Smooth muscle cell (in vitro differentiated cells): Measurements from ENCODE around the gene ANKHD1. TPM values are rescaled to one million over a fixed set of nuclear protein-coding genes. Genes with fewer than 3 reads are reported as not detected.

ENCODE experiments used
- DNase-seq: peaks from one replicate; lab custom pipeline; 2025; ENCODE audit not compliant: unreplicated experiment; lab: John Stamatoyannopoulos, UW
- H2AFZ ChIP-seq: fragments of 200-600 bp; sonication (generic); 2 replicates; pipeline ENCODE4 v1.6.0; 2016; ENCODE audit warnings: antibody characterized with exemption, low read depth, mild to moderate bottlenecking
- H3F3A ChIP-seq: fragments of 200-600 bp; sonication (generic); 2 replicates; pipeline ENCODE4 v1.6.0; 2017; ENCODE audit warnings: antibody characterized with exemption, low read depth
- H3K27ac ChIP-seq: fragments of 200-600 bp; sonication (generic); 2 replicates; pipeline ENCODE4 v1.5.1; 2016; ENCODE audit warnings: low read depth, mild to moderate bottlenecking
- H3K27me3 ChIP-seq: fragments of 200-600 bp; sonication (generic); 2 replicates; pipeline ENCODE4 v1.6.1; 2016; ENCODE audit warnings: low read depth, mild to moderate bottlenecking
- H3K36me3 ChIP-seq: fragments of 200-600 bp; sonication (generic); 2 replicates; pipeline ENCODE4 v1.5.1; 2016; ENCODE audit warnings: low read depth
- H3K4me1 ChIP-seq: fragments of 200-600 bp; sonication (generic); 2 replicates; pipeline ENCODE4 v1.5.1; 2016; ENCODE audit warnings: low read depth
- H3K4me2 ChIP-seq: fragments of 200-600 bp; sonication (generic); 2 replicates; pipeline ENCODE4 v1.6.0; 2016; ENCODE audit warnings: mild to moderate bottlenecking
- H3K4me3 ChIP-seq: fragments of 200-600 bp; sonication (generic); 2 replicates; pipeline ENCODE4 v1.5.1; 2016; ENCODE audit warnings: mild to moderate bottlenecking
- H3K79me2 ChIP-seq: fragments of 200-600 bp; sonication (generic); 2 replicates; pipeline ENCODE4 v1.6.0; 2016; ENCODE audit warnings: low read depth, mild to moderate bottlenecking
- H3K9ac ChIP-seq: fragments of 200-600 bp; sonication (generic); 2 replicates; pipeline ENCODE4 v1.6.0; 2016; ENCODE audit warnings: low read depth
- H3K9me3 ChIP-seq: fragments of 200-600 bp; sonication (generic); replicated peaks from 2 replicates; pipeline ENCODE4 v1.5.1; 2016; ENCODE audit warnings: low read depth
- H4K20me1 ChIP-seq: fragments of 200-600 bp; sonication (generic); 2 replicates; pipeline ENCODE4 v1.6.0; 2016; ENCODE audit warnings: low read depth
- WGBS: methylation state at CpG from one replicate; pipeline ENCODE4 v1.1.7; 2016; ENCODE audit warnings: low lambda C conversion rate; 5-methylcytosine and 5-hydroxymethylcytosine counted together
- polyA plus RNA-seq: library from polyadenylated mRNA; unstranded; fragments of >200 nt; fragmentation: Nextera tagmentation; extraction: Ambion mirVana; gene quantifications from 2 replicates; pipeline ENCODE4 v1.2.1, GENCODE V29; 2016
- total RNA-seq: library from RNA; depleted of rRNA; stranded (reverse); fragments of >200 nt; gene quantifications from 2 replicates; pipeline ENCODE4 v1.2.3, GENCODE V29; 2014
- TF ChIP-seq, protein P1 (sequence below): fragments of 200-600 bp; sonication (generic); IDR thresholded peaks from 2 replicates; pipeline ENCODE4 v1.5.1; 2017; ENCODE audit warnings: borderline replicate concordance, mild to moderate bottlenecking, antibody characterized with exemption; ENCODE audit not compliant: insufficient read depth, poor library complexity, severe bottlenecking

ANKHD1 gene
- total and polyA plus RNA-seq, 2 experiments from 2014 or later = 37.9 to 56.1 TPM

DNA sequence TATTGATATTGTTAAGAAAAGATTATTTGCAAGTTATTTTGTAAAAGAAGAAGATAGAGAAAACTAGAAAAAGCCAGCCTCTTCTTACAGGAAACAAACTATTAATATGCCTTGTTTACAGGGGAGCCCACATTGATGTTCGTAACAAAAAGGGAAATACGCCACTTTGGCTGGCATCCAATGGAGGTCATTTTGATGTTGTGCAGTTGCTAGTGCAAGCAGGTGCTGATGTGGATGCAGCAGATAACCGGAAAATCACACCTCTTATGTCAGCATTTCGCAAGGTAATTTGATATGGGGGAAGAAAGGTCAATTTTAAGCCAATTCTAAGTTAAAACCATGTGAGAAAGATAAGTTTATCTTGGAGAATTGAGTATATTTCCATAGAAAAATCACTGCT lies 108.3 kb downstream of the ANKHD1 start:
- no peaks in the 10 kb centered on the region for H3F3A ChIP-seq
- no peak overlapping the region for H3K4me2 ChIP-seq
- no peak overlapping the region for H3K27ac ChIP-seq
- no peak overlapping the region for H3K4me3 ChIP-seq
- H3K9me3 ChIP-seq = no peaks in the 10 kb centered on the region
- peaks cover 48% of the 10 kb centered on the region for H3K36me3 ChIP-seq
- H3K9ac ChIP-seq = no peak overlapping the region
- H3K79me2 ChIP-seq = no peaks in the 10 kb centered on the region
- no peak overlapping the region for H2AFZ ChIP-seq
- WGBS = 97% methylated on average over 4 of the region's 4 CpGs
- no peak for DNase-seq
- H3K4me1 ChIP-seq = no peaks in the 10 kb centered on the region
- no peaks in the 10 kb centered on the region for H3K27me3 ChIP-seq
- TF ChIP-seq, protein P1, sequence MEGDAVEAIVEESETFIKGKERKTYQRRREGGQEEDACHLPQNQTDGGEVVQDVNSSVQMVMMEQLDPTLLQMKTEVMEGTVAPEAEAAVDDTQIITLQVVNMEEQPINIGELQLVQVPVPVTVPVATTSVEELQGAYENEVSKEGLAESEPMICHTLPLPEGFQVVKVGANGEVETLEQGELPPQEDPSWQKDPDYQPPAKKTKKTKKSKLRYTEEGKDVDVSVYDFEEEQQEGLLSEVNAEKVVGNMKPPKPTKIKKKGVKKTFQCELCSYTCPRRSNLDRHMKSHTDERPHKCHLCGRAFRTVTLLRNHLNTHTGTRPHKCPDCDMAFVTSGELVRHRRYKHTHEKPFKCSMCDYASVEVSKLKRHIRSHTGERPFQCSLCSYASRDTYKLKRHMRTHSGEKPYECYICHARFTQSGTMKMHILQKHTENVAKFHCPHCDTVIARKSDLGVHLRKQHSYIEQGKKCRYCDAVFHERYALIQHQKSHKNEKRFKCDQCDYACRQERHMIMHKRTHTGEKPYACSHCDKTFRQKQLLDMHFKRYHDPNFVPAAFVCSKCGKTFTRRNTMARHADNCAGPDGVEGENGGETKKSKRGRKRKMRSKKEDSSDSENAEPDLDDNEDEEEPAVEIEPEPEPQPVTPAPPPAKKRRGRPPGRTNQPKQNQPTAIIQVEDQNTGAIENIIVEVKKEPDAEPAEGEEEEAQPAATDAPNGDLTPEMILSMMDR = no peak
- H4K20me1 ChIP-seq = no peaks in the 10 kb centered on the region

- 98% methylated on average over 2 of the region's 2 CpGs for WGBS
- H3K9me3 ChIP-seq = no peaks in the 10 kb centered on the region
- no peaks in the 10 kb centered on the region for H3K4me1 ChIP-seq
- H3K27me3 ChIP-seq = no peaks in the 10 kb centered on the region
- H3K4me2 ChIP-seq = no peak overlapping the region
- peaks cover 27% of the 10 kb centered on the region for H3K36me3 ChIP-seq
- no peak overlapping the region for H3K27ac ChIP-seq
- H3K4me3 ChIP-seq = no peak overlapping the region
- no peaks in the 10 kb centered on the region for H3K79me2 ChIP-seq
- H2AFZ ChIP-seq = no peak overlapping the region
- no peak for DNase-seq
- no peak overlapping the region for H3K9ac ChIP-seq
- no peaks in the 10 kb centered on the region for H4K20me1 ChIP-seq
- TF ChIP-seq, protein P1 = no peak
- no peaks in the 10 kb centered on the region for H3F3A ChIP-seq
Measured at GRCh38 chr5:140513124-140513523, 111.5 kb downstream of the ANKHD1 start.

GRCh38 chr5:140524003-140524402 lies 122.4 kb downstream of the ANKHD1 start:
- no peak overlapping the region for H3K4me2 ChIP-seq
- no peaks in the 10 kb centered on the region for H3K27me3 ChIP-seq
- H3K9me3 ChIP-seq = no peaks in the 10 kb centered on the region
- no peaks in the 10 kb centered on the region for H3K4me1 ChIP-seq
- WGBS = 93% methylated on average over 2 of the region's 2 CpGs
- H3K27ac ChIP-seq = no peak overlapping the region
- no peak overlapping the region for H3K4me3 ChIP-seq
- no peak for DNase-seq
- H3K79me2 ChIP-seq = no peaks in the 10 kb centered on the region
- H3K36me3 ChIP-seq = peaks cover 35% of the 10 kb centered on the region
- H3F3A ChIP-seq = no peaks in the 10 kb centered on the region
- TF ChIP-seq, protein P1 = no peak
- no peak overlapping the region for H2AFZ ChIP-seq
- no peaks in the 10 kb centered on the region for H4K20me1 ChIP-seq
- H3K9ac ChIP-seq = no peak overlapping the region

GRCh38 chr5:140540227-140540626 lies 138.6 kb downstream of the ANKHD1 start:
- Histone ChIP-seq H3K4me1 (no peaks in the 10 kb centered on the region), H4K20me1 (no peaks in the 10 kb centered on the region), H3K4me3 (no peak overlapping the region), H3K9ac (no peak overlapping the region), H3K79me2 (no peaks in the 10 kb centered on the region), H3F3A (peaks cover 3% of the 10 kb centered on the region), H3K9me3 (no peaks in the 10 kb centered on the region), H3K27me3 (no peaks in the 10 kb centered on the region), H3K4me2 (no peak overlapping the region), H3K36me3 (peaks cover 11% of the 10 kb centered on the region), H2AFZ (no peak overlapping the region), H3K27ac (no peak overlapping the region)
- TF ChIP-seq, protein P1 = no peak
- DNase-seq = no peak
- 93% methylated on average over 1 of the region's 1 CpG for WGBS
